IMR-90 (cell line): ENCODE data around the gene GALNT17. TPM values are rescaled to one million over a fixed set of nuclear protein-coding genes. Genes with fewer than 3 reads are reported as not detected.

ENCODE experiments used
- ATAC-seq: fragments of 200-7000 bp; cut with Tn5 transposase; 2 replicates; pipeline ENCODE4 v1.9.1; 2020; ENCODE audit warnings: low read depth, mild to moderate bottlenecking, moderate library complexity
- BruUV-seq: library from RNA; stranded (reverse); fragments of 400-500 nt; replicated peaks from 2 replicates; lab custom pipeline; 2021; lab: Mats Ljungman, UMichigan
- CTCF ChIA-PET: fragments of 300-600 bp; formaldehyde crosslinking; extraction: SDS; loops from one replicate; lab custom pipeline; 2021; ENCODE audit warnings: antibody characterized with exemption; lab: Yijun Ruan, JAX
- POLR2A ChIA-PET: fragments of 300-600 bp; sonication (Branson Sonifier 250); formaldehyde crosslinking; loops from one replicate; lab custom pipeline; 2022; ENCODE audit warnings: antibody characterized with exemption; ENCODE audit not compliant: unreplicated experiment; lab: Charles Lee
- DNase-seq: peaks from one replicate; pipeline ENCODE4 v3.0.0; 2013
- H2AFZ ChIP-seq: replicated peaks from 2 replicates; pipeline ENCODE3; 2013; ENCODE audit warnings: low read length, mild to moderate bottlenecking; ENCODE audit not compliant: poor library complexity
- H2AK5ac ChIP-seq: 2 replicates; pipeline ENCODE4 v1.6.1; 2013; ENCODE audit warnings: low read depth, low read length, inconsistent platforms
- H2AK9ac ChIP-seq: replicated peaks from 2 replicates; pipeline ENCODE3; 2013; ENCODE audit warnings: mild to moderate bottlenecking, low read depth, low read length, moderate library complexity; ENCODE audit not compliant: poor library complexity
- H2BK120ac ChIP-seq: 2 replicates; pipeline ENCODE4 v1.6.1; 2013; ENCODE audit warnings: low read depth, low read length, inconsistent platforms
- H2BK15ac ChIP-seq: 3 replicates; pipeline ENCODE4 v1.6.1; 2013; ENCODE audit warnings: low read depth, low read length, inconsistent platforms
- H2BK20ac ChIP-seq: 2 replicates; pipeline ENCODE4 v1.6.1; 2013; ENCODE audit warnings: low read depth, mild to moderate bottlenecking, inconsistent platforms, low read length, moderate library complexity
- H2BK5ac ChIP-seq: 2 replicates; pipeline ENCODE4 v1.6.1; 2013; ENCODE audit warnings: mild to moderate bottlenecking, low read depth, low read length, inconsistent platforms; ENCODE audit not compliant: poor library complexity, severe bottlenecking
- H3K14ac ChIP-seq: replicated peaks from 2 replicates; pipeline ENCODE4 v1.6.1; 2013; ENCODE audit warnings: low read depth, low read length, inconsistent platforms
- H3K18ac ChIP-seq: 2 replicates; pipeline ENCODE4 v1.6.1; 2013; ENCODE audit warnings: low read depth, low read length, control low read depth
- H3K23ac ChIP-seq: 2 replicates; pipeline ENCODE4 v1.6.1; 2013; ENCODE audit warnings: low read depth, low read length, inconsistent platforms
- H3K27ac ChIP-seq: 2 replicates; pipeline ENCODE4 v1.5.1; 2013; ENCODE audit warnings: mild to moderate bottlenecking, control low read depth, low read length; ENCODE audit not compliant: insufficient read depth
- H3K27me3 ChIP-seq: 2 replicates; pipeline ENCODE4 v1.6.1; 2013; ENCODE audit warnings: low read length; ENCODE audit not compliant: control insufficient read depth, insufficient read depth
- H3K36me3 ChIP-seq: 2 replicates; pipeline ENCODE4 v1.6.1; 2013; ENCODE audit warnings: low read length, mixed read lengths; ENCODE audit not compliant: control insufficient read depth, insufficient read depth
- H3K4ac ChIP-seq: 2 replicates; pipeline ENCODE4 v1.6.1; 2013; ENCODE audit warnings: low read depth, low read length, inconsistent platforms
- H3K4me1 ChIP-seq: 2 replicates; pipeline ENCODE4 v1.6.1; 2013; ENCODE audit warnings: low read length, mixed read lengths; ENCODE audit not compliant: control insufficient read depth, insufficient read depth
- H3K4me2 ChIP-seq: 2 replicates; pipeline ENCODE4 v1.6.1; 2013; ENCODE audit warnings: low read depth, mild to moderate bottlenecking, control low read depth, low read length, moderate library complexity
- H3K4me3 ChIP-seq: 2 replicates; pipeline ENCODE4 v1.5.1; 2013; ENCODE audit warnings: low read depth, mild to moderate bottlenecking, control low read depth, low read length, moderate library complexity; ENCODE audit not compliant: insufficient read depth
- H3K56ac ChIP-seq: 2 replicates; pipeline ENCODE4 v1.6.1; 2013; ENCODE audit warnings: low read length, inconsistent platforms; ENCODE audit not compliant: insufficient read depth; ENCODE audit errors: extremely low read depth
- H3K79me1 ChIP-seq, 2 experiments: 2 replicates each; pipeline ENCODE4 v1.6.1; 2013; ENCODE audit warnings: low read length in 2 of 2, inconsistent platforms in 1 of 2, low read depth in 1 of 2
- H3K9ac ChIP-seq: 2 replicates; pipeline ENCODE4 v1.6.1; 2013; ENCODE audit warnings: low read depth, low read length, control low read depth
- H3K9me1 ChIP-seq: 2 replicates; pipeline ENCODE4 v1.6.1; 2013; ENCODE audit warnings: low read length, inconsistent platforms; ENCODE audit not compliant: insufficient read depth
- H3K9me3 ChIP-seq: 2 replicates; pipeline ENCODE4 v1.6.1; 2013; ENCODE audit warnings: low read length; ENCODE audit not compliant: control insufficient read depth, insufficient read depth
- H4K20me1 ChIP-seq: 2 replicates; pipeline ENCODE4 v1.6.1; 2013; ENCODE audit warnings: low read length, inconsistent platforms; ENCODE audit not compliant: insufficient read depth
- H4K5ac ChIP-seq: 2 replicates; pipeline ENCODE4 v1.6.1; 2013; ENCODE audit warnings: mild to moderate bottlenecking, low read depth, low read length, control low read depth
- H4K8ac ChIP-seq, 2 experiments: 2 replicates each; pipeline ENCODE4 v1.6.1; 2013; ENCODE audit warnings: low read depth in 2 of 2, low read length in 2 of 2, control low read depth in 1 of 2, inconsistent platforms in 1 of 2
- H4K91ac ChIP-seq: 2 replicates; pipeline ENCODE4 v1.6.1; 2013; ENCODE audit warnings: low read depth, low read length, inconsistent platforms; ENCODE audit not compliant: insufficient read depth
- CHD1 ChIP-seq: IDR thresholded peaks from 2 replicates; pipeline ENCODE4 v1.6.1; 2012; ENCODE audit warnings: low read depth, low read length, improper control_type of control experiment
- MAFK ChIP-seq: IDR thresholded peaks from 2 replicates; pipeline ENCODE4 v1.6.1; 2012; ENCODE audit warnings: low read depth, low read length, improper control_type of control experiment
- RAD21 ChIP-seq: IDR thresholded peaks from 2 replicates; pipeline ENCODE4 v1.6.1; 2012; ENCODE audit warnings: low read length, improper control_type of control experiment
- RCOR1 ChIP-seq: IDR thresholded peaks from 2 replicates; pipeline ENCODE4 v1.6.1; 2012; ENCODE audit warnings: mild to moderate bottlenecking, low read length, improper control_type of control experiment; ENCODE audit not compliant: insufficient replicate concordance
- WGBS, 2 experiments: methylation state at CpG; one replicate each; pipeline versions ENCODE4 v1.1.5 to v1.1.7; 2013; ENCODE audit warnings: missing lambda C conversion rate in 2 of 2; ENCODE audit not compliant: insufficient read length in 1 of 2; ENCODE audit errors: extremely low coverage in 2 of 2; 5-methylcytosine and 5-hydroxymethylcytosine counted together
- dilution Hi-C: fragments of 300-500 bp; cut with HindIII; formaldehyde crosslinking; loops from one replicate; pipeline ENCODE4 v1.14.3; 2018; ENCODE audit warnings: low sequenced_read_pairs; ENCODE audit not compliant: unreplicated experiment
- in situ Hi-C: fragments of 300-500 bp; cut with MboI; formaldehyde crosslinking; loops from 3 replicates; pipeline ENCODE4 v1.14.3; 2019; ENCODE audit warnings: low sequenced_read_pairs, inconsistent platforms, mixed read lengths
- intact Hi-C: fragments of 100-400 bp; cut with micrococcal nuclease; formaldehyde crosslinking; loops from 2 replicates; pipeline ENCODE4 v1.10.0; 2022
- polyA plus RNA-seq, 3 experiments: library from polyadenylated mRNA; depleted of rRNA; stranded (reverse); fragments of >200 nt; gene quantifications; 2 replicates each; pipeline ENCODE4 v1.2.3, GENCODE V29; 2012; ENCODE audit warnings: low replicate concordance in 1 of 3
- total RNA-seq: library from RNA; depleted of rRNA; stranded (reverse); fragments of >200 nt; gene quantifications from 2 replicates; pipeline ENCODE4 v1.2.3, GENCODE V29; 2012

The GALNT17 gene
- total and polyA plus RNA-seq, 2 of the 4 experiments (the other 2 are of a cell fraction) = not detected

DNA sequence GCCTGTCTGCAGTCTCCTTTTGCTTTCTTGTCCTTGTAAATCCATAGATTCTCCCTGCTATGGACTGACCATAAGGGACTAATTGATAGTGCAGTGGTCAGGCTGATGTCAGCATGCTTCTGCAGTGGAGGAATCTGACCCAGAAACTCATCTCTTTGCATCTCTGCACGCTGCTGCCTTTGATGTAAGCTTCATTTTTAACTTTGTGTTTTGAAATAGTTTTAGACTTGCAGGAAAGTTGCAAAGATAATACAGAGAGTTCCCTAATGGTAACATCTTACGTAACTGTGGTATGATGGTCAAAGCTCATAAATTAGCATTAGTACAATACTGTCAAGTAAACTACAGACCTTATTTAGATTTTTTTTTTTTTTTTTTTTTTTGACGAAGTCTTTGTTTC, 89.6 kb downstream of the GALNT17 start:
- intact Hi-C loops = no loop called here
- dilution Hi-C loops = no loop called here
- no peak for ATAC-seq

More for the DNA sequence above, 89.6 kb downstream of the GALNT17 start:
- H3K4me2 ChIP-seq = no peak overlapping the region
- H2BK15ac ChIP-seq = no peak overlapping the region
- H3K9me1 ChIP-seq = no peaks in the 10 kb centered on the region
- no peak overlapping the region for H3K56ac ChIP-seq
- BruUV-seq = no TSS peak
- no peaks in the 10 kb centered on the region for H3K36me3 ChIP-seq
- H3K4ac ChIP-seq = no peak overlapping the region
- ChIA-PET CTCF (no interaction called here), POLR2A (no interaction called here)
- no CpG with 5 or more reads among the region's 3 CpGs for WGBS, 2 experiments
- no peak overlapping the region for H3K18ac ChIP-seq
- no peak overlapping the region for H2BK20ac ChIP-seq
- H2BK120ac ChIP-seq = no peak overlapping the region
- no peak overlapping the region for H4K5ac ChIP-seq
- no peak overlapping the region for H3K4me3 ChIP-seq
- no peak overlapping the region for H4K91ac ChIP-seq
- no peak overlapping the region for H3K14ac ChIP-seq
- H2AK9ac ChIP-seq = no peak overlapping the region
- TF ChIP-seq MAFK (no peak), RAD21 (no peak), CHD1 (no peak), RCOR1 (no peak)
- H2AFZ ChIP-seq = no peak overlapping the region
- no peak overlapping the region for H3K9ac ChIP-seq
- H3K4me1 ChIP-seq = no peaks in the 10 kb centered on the region
- H3K23ac ChIP-seq = no peak overlapping the region
- in situ Hi-C loops = no loop called here
- no peaks in the 10 kb centered on the region for H3K79me1 ChIP-seq
- peaks cover 11% of the 10 kb centered on the region for H3K9me3 ChIP-seq
- H2BK5ac ChIP-seq = no peak overlapping the region
- no peak overlapping the region for H2AK5ac ChIP-seq
- no peak for DNase-seq
- no peaks in the 10 kb centered on the region for H4K20me1 ChIP-seq
- no peak overlapping the region for H4K8ac ChIP-seq
- no peak overlapping the region for H3K27ac ChIP-seq
- H3K27me3 ChIP-seq = no peaks in the 10 kb centered on the region
